ENCODE data around the gene RAB3GAP1.
"Not testable (repeated sequence)": the region's sequence is repeated elsewhere in the genome, so short reads cannot be mapped to it uniquely, and the experiment has no call there.

Gene RAB3GAP1

DNA sequence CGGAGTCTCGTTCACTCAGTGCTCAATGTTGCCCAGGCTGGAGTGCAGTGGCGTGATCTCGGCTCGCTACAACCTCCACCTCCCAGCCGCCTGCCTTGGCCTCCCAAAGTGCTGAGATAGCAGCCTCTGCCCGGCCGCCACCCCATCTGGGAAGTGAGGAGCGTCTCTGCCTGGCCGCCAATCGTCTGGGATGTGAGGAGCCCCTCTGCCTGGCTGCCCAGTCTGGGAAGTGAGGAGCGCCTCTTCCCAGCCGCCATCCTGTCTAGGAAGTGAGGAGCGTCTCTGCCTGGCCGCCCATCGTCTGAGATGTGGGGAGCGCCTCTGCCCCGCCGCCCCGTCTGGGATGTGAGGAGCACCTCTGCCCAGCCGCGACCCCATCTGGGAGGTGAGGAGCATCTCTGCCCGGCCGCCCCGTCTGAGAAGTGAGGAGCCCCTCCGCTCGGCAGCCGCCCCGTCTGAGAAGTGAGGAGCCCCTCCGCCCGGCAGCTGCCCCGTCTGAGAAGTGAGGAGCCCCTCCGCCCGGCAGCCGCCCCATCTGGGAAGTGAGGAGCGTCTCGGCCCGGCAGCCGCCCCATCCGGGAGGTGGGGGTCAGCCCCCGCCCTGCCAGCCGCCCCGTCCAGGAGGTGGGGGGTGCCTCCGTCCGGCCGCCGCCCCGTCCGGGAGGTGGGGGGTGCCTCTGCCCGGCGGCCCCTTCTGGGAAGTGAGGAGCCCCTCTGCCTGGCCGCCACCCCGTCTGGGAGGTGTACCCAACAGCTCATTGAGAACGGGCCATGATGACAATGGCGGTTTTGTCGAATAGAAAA is 53.6 kb downstream of the RAB3GAP1 start:
- not testable (repeated sequence) for DNase-seq

DNA sequence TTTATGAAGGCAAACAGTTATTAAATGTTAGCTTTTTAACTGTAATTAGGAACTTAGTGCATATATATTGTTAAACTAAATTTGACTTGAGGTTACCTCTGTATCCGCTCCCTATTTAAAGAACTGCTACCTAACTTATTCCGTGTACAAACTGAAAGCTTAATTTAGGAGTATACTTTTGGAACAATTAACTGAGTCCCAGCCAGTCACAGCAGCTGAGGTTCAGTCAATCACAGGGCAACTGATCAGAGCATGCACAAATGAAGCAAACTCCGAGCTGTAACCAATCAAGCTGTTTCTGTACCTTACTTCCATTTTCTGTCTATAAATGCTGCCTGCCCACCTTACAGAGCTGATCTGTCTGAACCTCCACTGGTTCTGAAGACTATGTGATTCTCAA is 61.2 kb downstream of the RAB3GAP1 start:
- no peak for DNase-seq

- DNase-seq, result no peak
These were observed 67.5 kb downstream of the RAB3GAP1 start for GRCh38 chr2:135119582-135119981.

GRCh38 chr2:135121016-135121657 is 69.0 kb downstream of the RAB3GAP1 start:
- no peak for DNase-seq

GRCh38 chr2:135121658-135122039 is 69.6 kb downstream of the RAB3GAP1 start:
- not testable (repeated sequence) for DNase-seq

GRCh38 chr2:135124924-135125886 is 73.1 kb downstream of the RAB3GAP1 start:
- no peak for DNase-seq

- DNase-seq, result no peak
These were observed 73.8 kb downstream of the RAB3GAP1 start for GRCh38 chr2:135125940-135126339.

DNA sequence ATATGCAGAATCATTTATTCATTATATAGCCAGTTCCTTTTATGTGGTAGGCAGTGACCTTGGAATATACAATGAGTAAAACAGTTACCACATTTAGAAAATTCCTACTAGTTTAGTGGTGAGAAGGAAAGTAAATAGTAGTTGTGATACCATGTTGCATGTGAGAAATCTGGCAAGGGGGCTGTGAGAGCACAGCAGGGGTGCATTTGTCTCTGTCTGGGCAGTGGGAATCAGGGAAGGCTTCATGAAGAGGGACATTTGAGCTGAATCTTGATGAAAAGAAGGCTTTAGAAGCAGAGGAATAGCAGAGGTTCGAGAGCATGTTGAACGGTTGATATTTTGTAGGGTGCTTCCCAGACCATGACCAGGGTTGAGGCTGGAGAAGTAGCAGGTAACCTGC is 78.7 kb downstream of the RAB3GAP1 start:
- DNase-seq, result no peak

- DNase-seq, result no peak
These were observed 80.2 kb downstream of the RAB3GAP1 start for GRCh38 chr2:135132314-135132713.

- DNase-seq, result no peak
These were observed 88.5 kb downstream of the RAB3GAP1 start for GRCh38 chr2:135140606-135141005.

GRCh38 chr2:135142323-135142722 is 90.2 kb downstream of the RAB3GAP1 start:
- no peak for DNase-seq

DNA sequence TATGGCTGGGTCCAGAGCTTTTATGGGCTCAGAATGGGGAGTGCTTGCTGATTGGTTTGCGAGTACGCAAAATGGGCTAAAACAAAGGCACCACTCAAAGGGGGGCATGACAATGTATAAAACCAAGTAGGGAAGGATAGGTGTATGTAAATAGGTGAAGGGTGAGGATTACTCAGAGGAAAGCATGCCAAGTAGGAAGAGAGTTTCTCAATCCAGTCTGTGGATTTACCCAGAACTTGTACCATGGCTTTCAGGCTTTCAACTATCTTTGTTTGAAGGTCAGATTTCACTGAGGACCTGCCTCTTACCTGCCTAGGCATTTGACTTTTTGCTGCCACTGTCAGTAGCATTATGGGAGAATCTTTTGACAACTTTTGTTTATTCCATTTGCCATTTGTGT is 92.3 kb downstream of the RAB3GAP1 start:
- DNase-seq, result no peak

- no peak for DNase-seq
These were observed 97.2 kb downstream of the RAB3GAP1 start for GRCh38 chr2:135149251-135149650.

- DNase-seq, result no peak
These were observed 98.6 kb downstream of the RAB3GAP1 start for GRCh38 chr2:135150725-135151124.

- no peak for DNase-seq
These were observed 99.5 kb downstream of the RAB3GAP1 start for GRCh38 chr2:135151615-135152014.

GRCh38 chr2:135152361-135152760 is 100.3 kb downstream of the RAB3GAP1 start:
- no peak for DNase-seq

- DNase-seq, result no peak
These were observed 102.9 kb downstream of the RAB3GAP1 start for GRCh38 chr2:135154962-135155361.

DNA sequence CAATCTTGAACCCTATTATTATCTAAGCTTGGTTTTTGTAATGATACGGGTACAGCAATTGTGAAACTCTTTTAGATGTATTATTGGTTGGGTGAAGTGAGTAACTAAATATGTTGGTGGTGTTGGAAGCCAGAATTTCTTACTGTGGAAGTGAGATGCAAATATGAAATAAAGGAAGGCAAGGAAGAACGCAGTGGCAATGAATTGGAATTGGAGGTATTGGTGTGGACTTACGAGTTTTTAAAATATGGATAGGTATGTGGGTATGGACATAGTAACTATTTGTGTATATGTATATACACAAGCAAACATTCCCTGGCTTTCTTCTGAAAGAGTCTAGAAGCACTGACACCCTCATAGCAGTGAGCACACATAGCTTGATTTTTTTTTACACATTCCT is 105.8 kb downstream of the RAB3GAP1 start:
- DNase-seq, result no peak

GRCh38 chr2:135159191-135159590 is 107.1 kb downstream of the RAB3GAP1 start:
- no peak for DNase-seq

GRCh38 chr2:135162377-135162776 is 110.3 kb downstream of the RAB3GAP1 start:
- no peak for DNase-seq

DNA sequence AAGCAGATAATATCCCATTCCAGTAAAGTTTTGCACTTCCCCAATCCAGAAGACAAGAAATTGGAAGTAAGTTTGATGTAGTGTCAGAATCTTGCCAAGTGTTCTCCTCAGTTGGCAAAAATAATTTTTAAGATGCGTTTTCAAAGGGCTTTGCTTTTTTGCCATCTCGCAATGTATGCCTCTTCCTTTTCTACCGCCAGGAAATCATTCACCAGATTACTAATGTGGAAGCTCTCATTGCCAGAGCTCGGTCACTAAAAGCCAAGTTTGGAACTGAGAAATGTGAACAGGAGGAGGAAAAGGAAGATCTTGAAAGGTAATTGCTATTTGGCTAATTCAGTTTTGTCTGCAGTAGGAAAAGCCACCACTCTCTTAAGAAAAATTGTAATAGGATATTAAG is 110.7 kb downstream of the RAB3GAP1 start:
- DNase-seq, result no peak

DNA sequence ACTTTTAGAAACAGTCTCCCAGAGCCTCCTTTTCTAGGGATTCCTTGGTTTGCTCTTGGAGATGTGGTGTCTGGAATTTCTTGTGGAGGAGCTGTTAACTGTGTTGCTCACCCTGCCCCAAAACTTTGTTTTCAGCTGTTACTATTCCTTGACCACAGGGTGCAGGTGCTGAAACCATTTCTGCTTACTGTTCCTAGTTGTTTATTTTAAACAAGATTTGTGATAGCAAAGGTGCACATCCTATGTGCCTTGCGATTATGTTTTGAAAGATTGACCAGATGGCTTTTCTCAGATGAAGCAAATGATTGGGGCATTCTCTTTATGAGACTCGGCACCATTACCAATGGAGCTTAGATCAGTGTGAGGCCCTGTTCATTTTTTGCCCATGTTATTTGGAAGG is 111.2 kb downstream of the RAB3GAP1 start:
- no peak for DNase-seq

DNA sequence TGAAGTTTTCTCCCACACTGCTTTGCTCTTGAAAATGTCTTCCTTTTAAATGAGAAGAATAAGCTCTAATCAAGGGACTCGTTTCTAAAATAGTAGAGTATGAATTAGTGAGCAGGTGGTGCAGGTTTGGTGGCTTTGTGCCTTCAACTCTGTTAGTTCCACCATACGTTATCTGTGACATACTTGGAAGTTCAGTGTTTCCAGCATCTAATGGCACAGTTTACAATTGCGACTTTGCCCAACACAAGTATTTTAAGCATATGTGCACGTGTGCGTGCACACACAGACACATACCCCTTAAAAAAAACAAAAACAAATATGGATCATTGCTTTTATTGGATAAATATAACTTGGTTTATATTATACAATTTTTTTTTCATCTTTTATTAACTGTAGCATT is 111.8 kb downstream of the RAB3GAP1 start:
- no peak for DNase-seq
